Jurkat, Clone E6-1 (cell line): ENCODE measurements around the gene LRIG1.

Source experiments
- DNase-seq: peaks from one replicate; pipeline ENCODE4 v3.0.0-alpha.2; 2011; ENCODE audit warnings: low read depth, low spot score
- H3K4me3 ChIP-seq: 2 replicates; pipeline ENCODE4 v1.5.1; 2011; ENCODE audit warnings: mild to moderate bottlenecking, low read length, control low read depth, moderate library complexity

Gene LRIG1

DNA sequence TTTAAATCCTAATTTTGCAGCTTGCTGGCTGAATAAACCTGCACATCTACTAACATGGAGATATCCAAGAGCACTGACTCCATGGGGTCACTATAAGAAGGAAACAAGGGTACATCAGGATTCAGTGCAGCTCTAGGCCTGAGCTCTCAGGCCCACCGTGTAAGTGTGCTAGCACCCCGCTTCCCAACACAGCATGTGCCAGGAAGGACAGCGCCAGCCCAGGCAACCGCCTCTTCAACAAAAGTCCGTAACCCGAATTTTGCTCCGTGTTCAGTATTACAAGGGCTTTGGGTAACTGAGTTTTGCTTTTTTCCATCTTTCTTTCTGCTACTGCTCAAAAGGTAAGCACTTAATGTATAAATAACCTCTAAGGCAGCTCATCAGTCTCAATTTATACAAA, 89.8 kb downstream of the LRIG1 start:
- no peak overlapping the region for H3K4me3 ChIP-seq
- no peak for DNase-seq

DNA sequence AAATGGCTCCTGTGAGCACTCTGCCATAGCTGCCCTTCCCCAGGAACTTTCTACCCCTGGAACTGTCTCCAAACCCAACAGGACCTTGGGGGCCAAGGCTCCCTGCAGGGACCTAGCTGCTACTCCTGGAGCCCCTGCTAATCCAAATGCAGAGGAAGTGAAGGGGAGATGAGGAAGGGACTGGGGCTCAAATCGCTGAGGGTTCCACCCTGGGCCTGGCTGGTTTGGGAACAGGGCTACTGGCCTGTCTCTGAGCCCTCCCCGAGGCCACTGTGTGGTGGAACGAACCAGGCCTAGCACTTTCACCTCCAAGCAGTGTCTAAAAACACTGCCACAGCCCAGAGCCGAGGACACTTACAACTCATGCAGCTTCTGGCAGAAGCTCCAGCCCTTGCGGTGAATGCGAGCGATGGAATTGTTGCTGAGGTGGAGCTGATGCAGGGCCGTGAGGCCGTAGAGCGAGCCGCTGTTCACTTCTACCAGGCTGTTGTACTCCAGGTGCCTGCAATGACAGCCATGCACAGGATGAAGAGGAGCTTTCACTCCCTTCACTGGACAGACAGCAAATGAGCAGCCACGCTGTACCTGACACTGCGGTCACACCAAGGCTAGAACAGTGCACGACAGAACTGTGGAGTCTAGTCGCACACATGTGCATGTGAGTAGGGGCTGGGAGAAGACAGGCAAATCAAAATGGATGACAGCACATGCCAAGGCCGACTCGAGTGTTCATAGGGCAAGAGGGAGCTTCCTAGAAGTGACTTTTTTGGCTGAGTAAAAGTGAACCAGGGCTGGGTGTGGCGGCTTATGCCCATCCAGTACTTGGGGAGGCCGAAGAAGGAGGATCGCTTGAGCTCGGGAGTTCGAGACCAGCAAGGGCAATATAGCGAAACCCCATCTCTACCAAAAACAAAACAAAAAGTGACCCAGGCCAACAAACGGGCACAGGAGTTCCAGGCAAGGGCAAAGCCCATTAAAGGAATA, 90.8 kb downstream of the LRIG1 start:
- DNase-seq: no peak
- H3K4me3 ChIP-seq: no peak overlapping the region

- no peak overlapping the region for H3K4me3 ChIP-seq
- peak; percentile 38 for DNase-seq
Measured at GRCh38 chr3:66407611-66408218, 93.1 kb downstream of the LRIG1 start.

DNA sequence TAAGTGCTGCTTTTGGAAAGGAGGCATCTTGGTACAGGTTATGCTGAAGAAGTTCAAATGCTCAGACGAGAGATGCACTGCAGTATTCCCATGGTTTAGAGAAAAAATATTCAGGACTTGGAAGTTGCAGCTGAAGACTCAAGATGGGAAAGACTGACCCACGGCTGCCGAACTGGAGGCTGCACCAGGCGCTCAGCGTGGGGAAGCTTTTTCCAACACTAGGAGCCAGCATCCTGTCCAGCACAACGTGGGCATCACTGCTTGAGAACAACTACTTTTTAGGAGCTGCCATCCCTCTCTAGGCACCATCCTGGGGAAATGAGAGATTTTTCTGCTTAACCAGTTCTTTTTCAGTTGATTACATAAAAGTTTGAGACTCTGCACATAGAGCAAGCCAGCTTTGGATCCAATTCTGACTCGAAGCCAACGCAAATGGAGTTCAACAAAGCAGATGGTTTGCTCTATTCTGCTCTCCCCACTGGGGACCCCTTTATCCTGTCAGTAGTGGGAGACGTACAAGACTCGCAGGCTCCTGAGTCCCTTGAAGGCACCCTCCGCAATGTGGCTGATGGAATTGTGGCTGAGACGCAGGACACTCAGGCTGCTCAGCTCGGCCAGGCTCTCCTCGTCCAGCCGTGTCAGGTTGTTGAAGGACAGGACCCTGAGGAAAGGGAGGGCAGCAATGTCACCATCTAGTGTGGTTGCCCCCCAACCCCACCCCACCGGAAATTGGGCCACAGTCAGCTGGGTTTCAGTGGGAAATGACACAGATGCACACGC, 93.8 kb downstream of the LRIG1 start:
- DNase-seq: no peak
- H3K4me3 ChIP-seq: no peak overlapping the region

GRCh38 chr3:66406163-66406562, 94.7 kb downstream of the LRIG1 start:
- no peak for DNase-seq
- no peak overlapping the region for H3K4me3 ChIP-seq

- no peak overlapping the region for H3K4me3 ChIP-seq
- no peak for DNase-seq
Measured at GRCh38 chr3:66405701-66406091, 95.1 kb downstream of the LRIG1 start.

- H3K4me3 ChIP-seq: no peak overlapping the region
- DNase-seq: no peak
Measured at GRCh38 chr3:66404903-66405700, 95.7 kb downstream of the LRIG1 start.

GRCh38 chr3:66404197-66404596, 96.6 kb downstream of the LRIG1 start:
- no peak overlapping the region for H3K4me3 ChIP-seq
- DNase-seq: no peak

DNA sequence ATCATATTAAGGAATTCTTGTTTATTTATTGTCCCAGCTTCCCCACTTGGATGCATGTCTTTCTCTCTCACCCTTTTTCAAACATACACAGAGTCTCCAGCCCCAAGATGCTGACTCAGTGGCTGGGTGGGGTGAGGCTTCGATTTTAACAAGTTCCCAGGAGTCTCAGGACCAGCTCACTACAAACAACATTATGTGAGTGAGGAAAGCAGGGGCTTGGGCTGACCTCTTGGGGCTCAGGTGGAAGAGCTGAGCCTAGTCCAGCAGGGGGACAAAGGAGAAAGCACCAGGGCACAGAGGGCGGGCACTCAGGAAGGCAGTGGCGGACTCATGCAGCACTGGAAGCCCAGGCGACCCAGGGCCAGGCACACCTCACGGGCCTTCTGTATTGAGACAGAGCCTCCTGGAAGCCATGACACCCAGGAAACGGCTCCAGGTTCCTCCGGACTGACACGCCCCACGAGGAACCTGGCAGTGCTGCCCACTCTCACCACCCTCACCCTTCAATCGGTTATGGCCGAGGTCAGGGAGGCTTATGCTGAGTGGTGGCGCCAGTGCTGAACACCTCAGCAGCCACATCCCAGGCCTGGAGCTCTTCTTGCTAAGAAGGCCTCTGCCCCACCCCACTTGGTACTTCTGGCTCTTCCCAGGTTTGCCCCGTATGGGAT, 97.4 kb downstream of the LRIG1 start:
- no peak for DNase-seq
- no peak overlapping the region for H3K4me3 ChIP-seq

DNA sequence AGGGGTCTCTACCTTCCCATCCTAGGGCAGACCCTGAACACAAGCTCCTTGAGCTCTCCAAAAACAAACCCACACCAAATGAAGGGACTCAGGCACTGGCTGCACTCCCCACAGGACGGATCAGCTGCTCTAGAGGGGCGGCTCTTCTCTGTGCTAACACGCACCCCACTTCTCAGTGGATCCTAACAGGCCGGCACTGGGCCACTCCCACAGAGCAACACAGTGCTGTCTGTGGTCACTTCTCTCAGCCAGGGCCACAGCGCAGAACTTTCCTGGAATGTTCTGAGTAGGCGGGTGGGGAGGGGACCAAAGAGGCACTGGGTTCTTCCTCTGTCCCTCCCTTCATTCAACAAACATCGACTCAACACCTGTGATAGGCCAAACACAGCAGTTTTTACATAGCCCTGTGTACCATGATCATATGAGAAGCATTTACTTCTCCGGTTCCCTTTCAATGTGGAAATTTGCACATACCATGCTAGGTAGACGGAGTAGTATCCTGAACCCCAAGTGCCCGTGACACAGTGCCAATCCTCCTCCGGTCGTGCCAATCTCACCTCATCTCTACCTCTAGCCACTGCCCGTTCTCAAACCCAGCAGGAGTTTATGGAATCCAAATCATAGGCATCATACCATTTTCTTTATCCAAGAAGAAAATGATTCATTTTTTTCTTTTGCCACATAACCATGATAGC, 98.1 kb downstream of the LRIG1 start:
- H3K4me3 ChIP-seq: no peak overlapping the region
- DNase-seq: no peak

DNA sequence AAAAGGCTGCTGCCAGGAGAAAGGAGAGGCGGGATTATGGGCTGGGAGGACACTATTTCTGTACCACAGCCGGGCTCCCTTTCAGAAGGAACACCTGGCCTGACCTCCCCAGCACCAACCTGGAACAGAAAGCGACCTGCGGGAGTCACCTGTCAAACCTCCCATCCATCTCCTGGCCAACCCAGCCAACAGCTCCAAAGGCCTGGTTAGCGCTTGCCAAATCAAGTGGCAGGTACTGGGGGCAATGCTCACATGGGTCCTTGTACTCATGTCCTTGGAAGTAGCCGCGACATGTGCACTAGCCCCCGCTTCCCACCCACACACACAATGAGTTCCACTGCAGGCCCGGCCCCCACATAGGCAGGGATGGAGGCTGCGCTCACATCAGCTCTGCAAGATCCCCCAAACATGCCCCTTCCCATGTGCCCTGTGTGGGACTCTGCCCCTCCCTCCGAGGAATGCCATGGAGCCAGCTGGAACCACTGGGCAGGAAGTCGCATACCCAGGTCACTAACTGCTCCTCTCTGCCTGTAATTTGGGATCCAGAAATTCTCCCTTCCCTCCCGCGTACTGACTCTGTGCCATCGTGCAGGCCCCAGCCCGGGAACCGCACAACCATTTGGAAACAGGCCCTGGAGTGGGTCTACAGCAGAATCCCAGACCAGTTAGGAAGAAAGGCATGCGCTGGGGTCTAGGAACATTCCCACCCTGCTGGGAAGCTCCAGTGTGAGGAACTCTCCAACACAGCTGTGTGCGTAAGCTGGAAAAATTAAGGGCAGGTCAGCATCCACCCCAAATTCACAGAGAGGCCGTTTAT, 98.9 kb downstream of the LRIG1 start:
- no peak overlapping the region for H3K4me3 ChIP-seq
- no peak for DNase-seq

- H3K4me3 ChIP-seq: no peak overlapping the region
- no peak for DNase-seq
Measured at GRCh38 chr3:66401157-66401550, 99.7 kb downstream of the LRIG1 start.

DNA sequence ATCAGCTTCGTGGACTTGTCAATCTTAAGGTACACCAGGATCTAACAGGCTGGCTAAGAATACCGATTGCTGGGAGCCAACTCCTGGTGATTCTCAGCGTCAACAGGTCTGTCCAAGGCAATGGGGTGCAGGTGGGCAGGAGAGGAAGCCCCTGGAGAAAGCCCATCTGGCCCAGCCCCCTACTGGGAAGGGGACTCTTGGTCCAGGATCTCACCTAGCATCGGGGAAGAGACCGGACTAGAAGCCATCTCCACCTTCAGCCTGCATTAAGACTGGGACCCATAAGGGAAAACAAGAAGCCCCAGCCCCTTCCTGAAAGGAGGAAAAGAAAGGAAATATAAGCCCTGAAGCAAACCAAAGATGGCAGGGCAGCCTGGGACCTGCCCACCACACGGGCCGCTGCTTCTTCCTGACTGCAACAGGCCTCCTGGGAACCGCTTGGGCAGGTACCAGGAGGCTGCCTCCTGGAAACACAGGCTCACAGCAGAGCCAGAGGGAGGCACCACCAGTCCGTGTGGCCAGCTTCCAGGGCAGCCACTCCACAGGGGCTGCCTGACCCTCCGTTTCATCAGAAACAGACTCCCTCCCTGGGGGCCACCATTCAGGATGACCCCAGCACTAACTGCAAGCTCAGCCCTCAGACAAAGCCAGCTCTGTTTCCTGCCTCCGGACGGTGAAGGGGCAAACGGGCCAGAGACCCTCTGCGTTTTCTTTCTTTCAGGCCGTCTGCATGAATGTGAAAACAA, 100.2 kb downstream of the LRIG1 start:
- H3K4me3 ChIP-seq: no peak overlapping the region
- no peak for DNase-seq

DNA sequence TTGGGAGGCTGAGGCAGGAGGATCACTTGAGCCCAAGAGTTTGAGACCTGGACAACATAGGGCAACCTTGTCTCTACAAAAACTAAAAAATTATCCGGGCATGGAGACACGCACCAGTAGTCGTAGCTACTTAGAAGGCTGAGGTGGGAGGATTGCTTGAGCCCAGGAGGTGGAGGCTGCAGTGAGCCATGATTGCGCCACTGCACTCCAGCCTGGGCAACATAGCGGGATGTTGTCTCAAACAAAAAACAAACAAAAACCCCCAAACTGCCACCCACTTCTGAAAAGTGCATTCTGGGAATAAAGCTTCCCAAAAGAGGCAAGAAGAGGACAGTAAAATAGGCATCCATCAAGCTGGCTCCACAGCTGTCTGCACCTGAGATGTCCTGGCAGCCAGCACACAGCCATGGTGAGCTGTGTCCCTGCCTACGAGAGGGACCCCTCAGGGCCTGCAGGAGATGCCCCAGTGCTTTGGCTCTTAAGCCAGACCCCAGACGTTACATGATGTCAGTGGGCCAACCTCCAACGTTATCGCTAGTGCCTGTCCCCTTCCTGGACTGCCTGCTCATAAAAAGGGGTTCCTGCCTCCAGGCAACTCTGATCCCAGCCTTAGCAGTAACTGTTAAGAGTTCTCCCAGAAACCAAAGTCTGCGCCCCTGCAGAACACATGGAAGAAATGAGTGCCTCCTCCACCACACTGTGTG, 101.1 kb downstream of the LRIG1 start:
- DNase-seq: no peak
- no peak overlapping the region for H3K4me3 ChIP-seq

DNA sequence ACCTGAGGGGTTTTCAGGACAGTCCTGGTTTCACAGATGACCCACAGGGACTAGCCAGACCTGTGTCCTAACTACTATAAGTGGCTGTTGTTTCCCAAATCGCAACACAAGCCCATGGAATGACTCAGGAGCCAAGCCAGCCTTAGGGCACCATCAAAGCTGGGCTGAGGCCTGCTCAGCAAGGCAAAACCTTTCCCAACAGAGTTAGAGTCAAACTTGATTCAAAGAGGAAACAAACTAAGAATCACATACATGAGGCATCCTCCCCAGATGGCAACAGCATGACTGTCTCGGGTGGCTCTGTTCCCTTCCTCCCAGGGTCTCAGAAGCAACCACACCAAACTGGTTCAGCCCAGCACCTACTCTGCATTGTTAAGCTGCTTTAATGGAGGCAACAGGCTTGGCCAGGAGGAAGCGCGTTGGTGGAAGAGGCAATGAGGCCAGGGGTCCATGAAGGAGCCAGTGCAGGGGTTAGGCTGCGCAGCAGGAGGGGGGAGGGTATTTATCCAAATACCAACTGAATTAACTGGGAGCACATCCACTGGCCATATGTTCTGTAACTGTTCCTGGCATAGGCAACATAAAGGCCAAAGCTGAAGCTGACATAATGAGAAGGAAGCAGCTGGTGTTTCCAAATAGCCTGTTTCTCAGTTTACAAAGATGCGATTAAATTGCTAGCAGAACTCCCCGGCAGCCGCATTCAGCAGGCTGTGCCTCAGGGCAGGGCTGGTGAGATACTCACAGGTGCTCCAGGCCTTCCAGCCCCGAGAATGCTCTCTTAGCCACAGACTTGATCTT, 102.4 kb downstream of the LRIG1 start:
- no peak overlapping the region for H3K4me3 ChIP-seq
- no peak for DNase-seq
